Measurements from ENCODE around the gene BRSK2. TPM values are rescaled to one million over a fixed set of nuclear protein-coding genes. Genes with fewer than 3 reads are reported as not detected.
A peak's percentile ranks its signal among the peaks of the same experiment; 100 is the strongest.

Gene BRSK2
- total and polyA plus RNA-seq, 2 of the 4 experiments (the other 2 are of a cell fraction): 0.18 to 0.62 TPM

- peaks cover 2% of the 10 kb centered on the region; the same call in 1 of the 2 replicates for H3K27me3 ChIP-seq (ENCODE audit: control insufficient read depth, insufficient read depth, low read length)
Observed at GRCh38 chr11:1454576-1454975, 64.8 kb downstream of the BRSK2 start.

More at GRCh38 chr11:1454576-1454975, 64.8 kb downstream of the BRSK2 start:
- no peak overlapping the region for H3K18ac ChIP-seq (ENCODE audit: low read depth, low read length)
- in situ Hi-C loops (cut with MboI; ENCODE audit: low sequenced_read_pairs): no loop called here
- no peak overlapping the region for H3K4ac ChIP-seq (ENCODE audit: low read depth, low read length)
- intact Hi-C loops (cut with micrococcal nuclease): no loop called here
- H3K79me1 ChIP-seq (ENCODE audit: low read depth in 1 of 2, low read length in 2 of 2): no peaks in the 10 kb centered on the region
- H2AK5ac ChIP-seq (ENCODE audit: low read depth, low read length): no peak overlapping the region
- no peak overlapping the region for H3K9ac ChIP-seq (ENCODE audit: low read depth, low read length)
- H2BK5ac ChIP-seq (ENCODE audit: low read depth, low read length, poor library complexity, severe bottlenecking): no peak overlapping the region
- CTCF ChIA-PET: no interaction called here
- no peak overlapping the region for H3K4me3 ChIP-seq (ENCODE audit: insufficient read depth, low read depth, low read length)
- no peak for ATAC-seq (ENCODE audit: low read depth)
- H3K27ac ChIP-seq (ENCODE audit: insufficient read depth, low read length): no peak overlapping the region
- H4K5ac ChIP-seq (ENCODE audit: low read depth, low read length): no peak overlapping the region
- H2AFZ ChIP-seq (replicated peaks; ENCODE audit: low read length, poor library complexity): peak overlapping the region; percentile 43
- POLR2A ChIA-PET (ENCODE audit: unreplicated experiment): no interaction called here
- H3K14ac ChIP-seq (replicated peaks; ENCODE audit: low read depth, low read length): no peak overlapping the region
- 80% methylated on average over 16 of the region's 21 CpGs; no CpG with 5 or more reads in 1 of the 2 experiments for WGBS, 2 experiments (ENCODE audit: extremely low coverage in 2 of 2, insufficient read length in 1 of 2)
- BruUV-seq (replicated peaks): no TSS peak
- no peaks in the 10 kb centered on the region; the same call in 1 of the 2 replicates for H3K4me1 ChIP-seq (ENCODE audit: control insufficient read depth, insufficient read depth, low read length)
- H3K23ac ChIP-seq (ENCODE audit: low read depth, low read length): no peak overlapping the region
- H2AK9ac ChIP-seq (replicated peaks; ENCODE audit: low read depth, low read length, poor library complexity): no peak overlapping the region
- H4K8ac ChIP-seq (ENCODE audit: low read depth in 2 of 2, low read length in 2 of 2): no peak overlapping the region
- H3K56ac ChIP-seq (ENCODE audit: extremely low read depth, insufficient read depth, low read length): no peak overlapping the region
- no peak for DNase-seq
- H3K9me1 ChIP-seq (ENCODE audit: insufficient read depth, low read length): no peaks in the 10 kb centered on the region
- dilution Hi-C loops (cut with HindIII; ENCODE audit: low sequenced_read_pairs, unreplicated experiment): no loop called here
- H3K36me3 ChIP-seq (ENCODE audit: control insufficient read depth, insufficient read depth, low read length): no peaks in the 10 kb centered on the region
- H3K9me3 ChIP-seq (ENCODE audit: control insufficient read depth, insufficient read depth, low read length): no peaks in the 10 kb centered on the region
- H2BK20ac ChIP-seq (ENCODE audit: low read depth, low read length): no peak overlapping the region
- H3K4me2 ChIP-seq (ENCODE audit: low read depth, low read length): no peak overlapping the region
- no peak overlapping the region for H2BK120ac ChIP-seq (ENCODE audit: low read depth, low read length)
- TF ChIP-seq SMC3 (IDR thresholded peaks at IDR 0.05; ENCODE audit: low read depth, low read length) (no peak), MXI1 (IDR thresholded peaks at IDR 0.05; ENCODE audit: borderline replicate concordance, low read depth, low read length) (no peak), ELK1 (IDR thresholded peaks at IDR 0.05; ENCODE audit: borderline replicate concordance, low read depth, low read length) (no peak), RAD21 (IDR thresholded peaks at IDR 0.05; ENCODE audit: low read length) (no peak), RFX5 (IDR thresholded peaks at IDR 0.05; ENCODE audit: low read depth, low read length) (no peak), MAFK (IDR thresholded peaks at IDR 0.05; ENCODE audit: low read depth, low read length) (no peak), CHD1 (IDR thresholded peaks at IDR 0.05; ENCODE audit: low read depth, low read length) (no peak), MAZ (IDR thresholded peaks at IDR 0.05; ENCODE audit: borderline replicate concordance, low read depth, low read length) (no peak), POLR2A (IDR thresholded peaks at IDR 0.05; ENCODE audit: low read depth, low read length) (no peak), RCOR1 (IDR thresholded peaks at IDR 0.05; ENCODE audit: insufficient replicate concordance, low read length) (no peak), FOS (IDR thresholded peaks at IDR 0.05; ENCODE audit: low read depth, low read length) (no peak), CEBPB (IDR thresholded peaks at IDR 0.05; ENCODE audit: low read depth, low read length) (no peak)
- TF ChIP-seq, protein P1, sequence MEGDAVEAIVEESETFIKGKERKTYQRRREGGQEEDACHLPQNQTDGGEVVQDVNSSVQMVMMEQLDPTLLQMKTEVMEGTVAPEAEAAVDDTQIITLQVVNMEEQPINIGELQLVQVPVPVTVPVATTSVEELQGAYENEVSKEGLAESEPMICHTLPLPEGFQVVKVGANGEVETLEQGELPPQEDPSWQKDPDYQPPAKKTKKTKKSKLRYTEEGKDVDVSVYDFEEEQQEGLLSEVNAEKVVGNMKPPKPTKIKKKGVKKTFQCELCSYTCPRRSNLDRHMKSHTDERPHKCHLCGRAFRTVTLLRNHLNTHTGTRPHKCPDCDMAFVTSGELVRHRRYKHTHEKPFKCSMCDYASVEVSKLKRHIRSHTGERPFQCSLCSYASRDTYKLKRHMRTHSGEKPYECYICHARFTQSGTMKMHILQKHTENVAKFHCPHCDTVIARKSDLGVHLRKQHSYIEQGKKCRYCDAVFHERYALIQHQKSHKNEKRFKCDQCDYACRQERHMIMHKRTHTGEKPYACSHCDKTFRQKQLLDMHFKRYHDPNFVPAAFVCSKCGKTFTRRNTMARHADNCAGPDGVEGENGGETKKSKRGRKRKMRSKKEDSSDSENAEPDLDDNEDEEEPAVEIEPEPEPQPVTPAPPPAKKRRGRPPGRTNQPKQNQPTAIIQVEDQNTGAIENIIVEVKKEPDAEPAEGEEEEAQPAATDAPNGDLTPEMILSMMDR (conservative IDR thresholded peaks at IDR 0.05; ENCODE audit: low read depth, low read length): no peak
- TF ChIP-seq, protein P2, sequence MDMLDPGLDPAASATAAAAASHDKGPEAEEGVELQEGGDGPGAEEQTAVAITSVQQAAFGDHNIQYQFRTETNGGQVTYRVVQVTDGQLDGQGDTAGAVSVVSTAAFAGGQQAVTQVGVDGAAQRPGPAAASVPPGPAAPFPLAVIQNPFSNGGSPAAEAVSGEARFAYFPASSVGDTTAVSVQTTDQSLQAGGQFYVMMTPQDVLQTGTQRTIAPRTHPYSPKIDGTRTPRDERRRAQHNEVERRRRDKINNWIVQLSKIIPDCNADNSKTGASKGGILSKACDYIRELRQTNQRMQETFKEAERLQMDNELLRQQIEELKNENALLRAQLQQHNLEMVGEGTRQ (IDR thresholded peaks at IDR 0.05; ENCODE audit: low read depth, low read length): no peak
- H4K20me1 ChIP-seq (ENCODE audit: insufficient read depth, low read length): no peaks in the 10 kb centered on the region; the same call in none of the 2 replicates
- H2BK15ac ChIP-seq (ENCODE audit: low read depth, low read length): no peak overlapping the region
- H4K91ac ChIP-seq (ENCODE audit: insufficient read depth, low read depth, low read length): no peak overlapping the region

Measured in IMR-90 (cell line).